Mammary microvascular endothelial cell (primary cell): ENCODE measurements around the gene LOXL4. TPM values are rescaled to one million over a fixed set of nuclear protein-coding genes. Genes with fewer than 3 reads are reported as not detected.

Source experiments
- total RNA-seq: library from RNA; depleted of rRNA; stranded (reverse); fragments of >200 nt; gene quantifications from 2 replicates; pipeline ENCODE4 v1.2.3, GENCODE V29; 2015

Gene LOXL4
- total RNA-seq = 9.1 and 9.3 TPM in 2 replicates

GRCh38 chr10:98267894-98268693 is at the start of gene LOXL4:
TSS of gene LOXL4 (minus strand) at chr10:98268194. CDS start at chr10:98263019, 5,175 bp downstream.

Other genes with a start within 250 kb of the LOXL4 start
- gene CRTAC1, start 237.6 kb downstream of the LOXL4 start, total RNA-seq = 0.74 and 5.6 TPM in 2 replicates
- 6.3 and 6.7 TPM in 2 replicates for gene R3HCC1L, start 133.5 kb downstream of the LOXL4 start, total RNA-seq
- gene PYROXD2, start 147.0 kb upstream of the LOXL4 start, total RNA-seq = 1.9 and 2.1 TPM in 2 replicates
- 67.1 and 67.2 TPM in 2 replicates for gene HPS1, start 178.7 kb upstream of the LOXL4 start, total RNA-seq